GM23338 (cell line): Measurements from ENCODE around the gene NKD1. TPM values are rescaled to one million over a fixed set of nuclear protein-coding genes. Genes with fewer than 3 reads are reported as not detected.

ENCODE experiments used
- ATAC-seq: fragments of 200-7000 bp; cut with Tn5 transposase; 3 replicates; pipeline ENCODE4 v1.9.1; 2020
- DNase-seq: peaks from one replicate; pipeline ENCODE4 v3.0.0-alpha.2; 2015; ENCODE audit warnings: low spot score
- H2AFZ ChIP-seq: fragments of 200-600 bp; sonication (generic); 2 replicates; pipeline ENCODE4 v1.8.0; 2016; ENCODE audit warnings: antibody characterized with exemption, mild to moderate bottlenecking, moderate library complexity
- H3F3A ChIP-seq: fragments of 200-600 bp; sonication (generic); replicated peaks from 2 replicates; pipeline ENCODE4 v1.8.0; 2017; ENCODE audit warnings: antibody characterized with exemption, mixed run types, low read depth
- H3K27ac ChIP-seq: fragments of 200-600 bp; sonication (generic); 2 replicates; pipeline ENCODE4 v1.6.1; 2016; ENCODE audit warnings: low read depth
- H3K27me3 ChIP-seq: fragments of 200-600 bp; sonication (generic); 2 replicates; pipeline ENCODE4 v1.8.0; 2016; ENCODE audit warnings: mild to moderate bottlenecking, mixed run types, moderate library complexity; ENCODE audit not compliant: insufficient read depth
- H3K36me3 ChIP-seq: fragments of 200-600 bp; sonication (generic); 2 replicates; pipeline ENCODE4 v1.8.0; 2016; ENCODE audit warnings: mild to moderate bottlenecking; ENCODE audit not compliant: insufficient read depth
- H3K4me1 ChIP-seq: fragments of 200-600 bp; sonication (generic); 2 replicates; pipeline ENCODE4 v1.8.0; 2016; ENCODE audit warnings: mild to moderate bottlenecking, moderate library complexity; ENCODE audit not compliant: insufficient read depth
- H3K4me2 ChIP-seq: fragments of 200-600 bp; sonication (generic); 2 replicates; pipeline ENCODE4 v1.7.1; 2017; ENCODE audit warnings: mixed run types
- H3K4me3 ChIP-seq: fragments of 200-600 bp; sonication (generic); 2 replicates; pipeline ENCODE4 v1.6.1; 2016; ENCODE audit warnings: mixed run types
- H3K79me2 ChIP-seq: fragments of 200-600 bp; sonication (generic); replicated peaks from 2 replicates; pipeline ENCODE4 v1.8.0; 2017; ENCODE audit warnings: mild to moderate bottlenecking; ENCODE audit not compliant: insufficient read depth
- H3K9me2 ChIP-seq: fragments of 200-600 bp; sonication (generic); 2 replicates; pipeline ENCODE4 v1.8.0; 2017; ENCODE audit not compliant: insufficient read depth
- H4K20me1 ChIP-seq: fragments of 200-600 bp; sonication (generic); replicated peaks from 2 replicates; pipeline ENCODE4 v1.8.0; 2017; ENCODE audit warnings: mild to moderate bottlenecking; ENCODE audit not compliant: insufficient read depth
- H3K27ac Mint-ChIP-seq: 2 replicates; pipeline ENCODE4 v1.8.0; 2020; ENCODE audit warnings: inconsistent platforms, mild to moderate bottlenecking, moderate library complexity, mixed read lengths
- H3K27me3 Mint-ChIP-seq: 3 replicates; pipeline ENCODE4 v1.8.0; 2022; ENCODE audit warnings: low read depth, mild to moderate bottlenecking, moderate library complexity, mixed read lengths, inconsistent platforms; ENCODE audit not compliant: insufficient read depth, poor library complexity
- H3K36me3 Mint-ChIP-seq: 3 replicates; pipeline ENCODE4 v1.8.0; 2021; ENCODE audit warnings: low read depth, mild to moderate bottlenecking, inconsistent platforms, moderate library complexity, mixed read lengths
- H3K4me1 Mint-ChIP-seq: 3 replicates; pipeline ENCODE4 v1.8.0; 2020; ENCODE audit warnings: mild to moderate bottlenecking, inconsistent platforms, mixed read lengths
- H3K4me3 Mint-ChIP-seq: 3 replicates; pipeline ENCODE4 v1.8.0; 2021; ENCODE audit warnings: moderate library complexity, mild to moderate bottlenecking, inconsistent platforms, mixed read lengths
- H3K9me3 Mint-ChIP-seq: 3 replicates; pipeline ENCODE4 v1.8.0; 2020; ENCODE audit warnings: moderate library complexity, mild to moderate bottlenecking, inconsistent platforms, mixed read lengths
- CREB1 ChIP-seq: fragments of 250-450 bp; sonication (Bioruptor Pico); IDR thresholded peaks from 2 replicates; pipeline ENCODE4 v1.5.0; 2020; ENCODE audit warnings: low read depth, mild to moderate bottlenecking, moderate library complexity
- ETS1 ChIP-seq: IDR thresholded peaks from 2 replicates; pipeline ENCODE4 v1.6.1; 2016; ENCODE audit warnings: antibody characterized with exemption
- EZH2phosphoT487 ChIP-seq: fragments of 200-600 bp; sonication (generic); IDR thresholded peaks from one replicate; pipeline ENCODE4 v1.8.1; 2018; ENCODE audit warnings: antibody characterized with exemption; ENCODE audit not compliant: unreplicated experiment
- POLR2AphosphoS5 ChIP-seq: IDR thresholded peaks from 2 replicates; pipeline ENCODE4 v1.6.1; 2016; ENCODE audit warnings: antibody characterized with exemption, low read depth
- STAT1 ChIP-seq: IDR thresholded peaks from one replicate; pipeline ENCODE4 v1.6.1; 2016; ENCODE audit warnings: antibody characterized with exemption; ENCODE audit not compliant: unreplicated experiment
- ZNF462 ChIP-seq: fragments of 250-450 bp; sonication (Bioruptor Pico); IDR thresholded peaks from 2 replicates; pipeline ENCODE4 v1.5.0; 2020; ENCODE audit warnings: mild to moderate bottlenecking, moderate library complexity
- polyA plus RNA-seq: library from polyadenylated mRNA; unstranded; fragments of >200 nt; fragmentation: Nextera tagmentation; extraction: Ambion mirVana; gene quantifications from 2 replicates; pipeline ENCODE4 v1.2.1, GENCODE V29; 2016
- total RNA-seq: library from RNA; depleted of rRNA; stranded (reverse); fragments of >200 nt; shearing (Covaris generic); gene quantifications from 2 replicates; pipeline ENCODE4 v1.2.3, GENCODE V29; 2014
- TF ChIP-seq, protein P1 (sequence below), 2 experiments: fragments of 200-600 bp in 1 of 2; sonication (generic) in 1 of 2; conservative IDR thresholded peaks; 2 replicates each; pipeline versions ENCODE4 v1.5.1 to v1.6.1; 2016 to 2017; ENCODE audit warnings: antibody characterized with exemption in 2 of 2, low read depth in 2 of 2, mild to moderate bottlenecking in 2 of 2, moderate library complexity in 1 of 2
- TF ChIP-seq, protein P2 (sequence below): IDR thresholded peaks from one replicate; pipeline ENCODE4 v1.6.1; 2018; ENCODE audit warnings: antibody characterized with exemption; ENCODE audit not compliant: unreplicated experiment

NKD1 gene
- total and polyA plus RNA-seq, 2 experiments from 2014 or later = 2.1 to 2.3 TPM

DNA sequence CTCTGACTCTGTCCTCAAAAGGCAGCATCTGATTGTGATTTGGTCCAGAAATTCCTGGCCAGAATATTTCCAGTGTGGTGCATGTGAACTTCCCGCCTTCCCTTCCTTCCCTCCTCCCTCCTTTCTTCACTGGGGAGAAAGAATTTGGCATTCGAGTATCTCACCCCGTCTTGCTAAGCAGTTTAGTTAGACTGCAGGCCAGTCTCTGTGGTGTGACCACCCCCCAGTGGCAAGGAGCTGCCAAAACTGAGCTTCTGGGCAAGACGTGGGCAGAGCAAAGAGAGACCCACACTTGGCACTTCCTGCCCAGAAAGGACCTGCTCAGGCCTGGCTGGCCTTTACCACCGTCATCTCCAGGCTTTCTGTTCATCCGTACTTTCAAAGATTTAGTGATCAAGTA lies 96.5 kb downstream of the NKD1 start:
- TF ChIP-seq EZH2phosphoT487 (no peak), ETS1 (no peak), CREB1 (no peak), POLR2AphosphoS5 (no peak)
- TF ChIP-seq, protein P1, sequence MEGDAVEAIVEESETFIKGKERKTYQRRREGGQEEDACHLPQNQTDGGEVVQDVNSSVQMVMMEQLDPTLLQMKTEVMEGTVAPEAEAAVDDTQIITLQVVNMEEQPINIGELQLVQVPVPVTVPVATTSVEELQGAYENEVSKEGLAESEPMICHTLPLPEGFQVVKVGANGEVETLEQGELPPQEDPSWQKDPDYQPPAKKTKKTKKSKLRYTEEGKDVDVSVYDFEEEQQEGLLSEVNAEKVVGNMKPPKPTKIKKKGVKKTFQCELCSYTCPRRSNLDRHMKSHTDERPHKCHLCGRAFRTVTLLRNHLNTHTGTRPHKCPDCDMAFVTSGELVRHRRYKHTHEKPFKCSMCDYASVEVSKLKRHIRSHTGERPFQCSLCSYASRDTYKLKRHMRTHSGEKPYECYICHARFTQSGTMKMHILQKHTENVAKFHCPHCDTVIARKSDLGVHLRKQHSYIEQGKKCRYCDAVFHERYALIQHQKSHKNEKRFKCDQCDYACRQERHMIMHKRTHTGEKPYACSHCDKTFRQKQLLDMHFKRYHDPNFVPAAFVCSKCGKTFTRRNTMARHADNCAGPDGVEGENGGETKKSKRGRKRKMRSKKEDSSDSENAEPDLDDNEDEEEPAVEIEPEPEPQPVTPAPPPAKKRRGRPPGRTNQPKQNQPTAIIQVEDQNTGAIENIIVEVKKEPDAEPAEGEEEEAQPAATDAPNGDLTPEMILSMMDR (conservative IDR thresholded peaks at IDR 0.05; ENCODE audit: low read depth in 2 of 2) = peak; percentile 35 to 63
- no peak overlapping the region for H3K27ac ChIP-seq
- no peak overlapping the region for H2AFZ ChIP-seq
- H3K9me3 Mint-ChIP-seq = no peaks in the 10 kb centered on the region
- peaks cover 9% of the 10 kb centered on the region; the same call in 1 of the 2 replicates for H3K4me1 ChIP-seq
- no peaks in the 10 kb centered on the region for H3K36me3 ChIP-seq
- no peaks in the 10 kb centered on the region; the same call in 2 of the 3 replicates for H3K36me3 Mint-ChIP-seq
- no peak overlapping the region for H3K27ac Mint-ChIP-seq
- peaks cover 5% of the 10 kb centered on the region for H3K27me3 Mint-ChIP-seq
- no peaks in the 10 kb centered on the region for H3K79me2 ChIP-seq
- no peak overlapping the region for H3K4me3 ChIP-seq
- no peaks in the 10 kb centered on the region for H3F3A ChIP-seq
- no peak overlapping the region for H3K4me2 ChIP-seq
- H3K27me3 ChIP-seq = no peaks in the 10 kb centered on the region
- H3K4me1 Mint-ChIP-seq = peaks cover 16% of the 10 kb centered on the region
- no peaks in the 10 kb centered on the region for H3K9me2 ChIP-seq
- ATAC-seq = peak; percentile 86
- DNase-seq = peak; percentile 36
- no peaks in the 10 kb centered on the region for H4K20me1 ChIP-seq
- H3K4me3 Mint-ChIP-seq = no peak overlapping the region

- ATAC-seq = peak; percentile 62
- no peak overlapping the region for H3K27ac Mint-ChIP-seq
- TF ChIP-seq ZNF462 (CRISPR knock-in tag) = no peak
- TF ChIP-seq POLR2AphosphoS5 = no peak
- no peak for TF ChIP-seq STAT1
- TF ChIP-seq, protein P2, sequence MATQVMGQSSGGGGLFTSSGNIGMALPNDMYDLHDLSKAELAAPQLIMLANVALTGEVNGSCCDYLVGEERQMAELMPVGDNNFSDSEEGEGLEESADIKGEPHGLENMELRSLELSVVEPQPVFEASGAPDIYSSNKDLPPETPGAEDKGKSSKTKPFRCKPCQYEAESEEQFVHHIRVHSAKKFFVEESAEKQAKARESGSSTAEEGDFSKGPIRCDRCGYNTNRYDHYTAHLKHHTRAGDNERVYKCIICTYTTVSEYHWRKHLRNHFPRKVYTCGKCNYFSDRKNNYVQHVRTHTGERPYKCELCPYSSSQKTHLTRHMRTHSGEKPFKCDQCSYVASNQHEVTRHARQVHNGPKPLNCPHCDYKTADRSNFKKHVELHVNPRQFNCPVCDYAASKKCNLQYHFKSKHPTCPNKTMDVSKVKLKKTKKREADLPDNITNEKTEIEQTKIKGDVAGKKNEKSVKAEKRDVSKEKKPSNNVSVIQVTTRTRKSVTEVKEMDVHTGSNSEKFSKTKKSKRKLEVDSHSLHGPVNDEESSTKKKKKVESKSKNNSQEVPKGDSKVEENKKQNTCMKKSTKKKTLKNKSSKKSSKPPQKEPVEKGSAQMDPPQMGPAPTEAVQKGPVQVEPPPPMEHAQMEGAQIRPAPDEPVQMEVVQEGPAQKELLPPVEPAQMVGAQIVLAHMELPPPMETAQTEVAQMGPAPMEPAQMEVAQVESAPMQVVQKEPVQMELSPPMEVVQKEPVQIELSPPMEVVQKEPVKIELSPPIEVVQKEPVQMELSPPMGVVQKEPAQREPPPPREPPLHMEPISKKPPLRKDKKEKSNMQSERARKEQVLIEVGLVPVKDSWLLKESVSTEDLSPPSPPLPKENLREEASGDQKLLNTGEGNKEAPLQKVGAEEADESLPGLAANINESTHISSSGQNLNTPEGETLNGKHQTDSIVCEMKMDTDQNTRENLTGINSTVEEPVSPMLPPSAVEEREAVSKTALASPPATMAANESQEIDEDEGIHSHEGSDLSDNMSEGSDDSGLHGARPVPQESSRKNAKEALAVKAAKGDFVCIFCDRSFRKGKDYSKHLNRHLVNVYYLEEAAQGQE = no peak
Observed at GRCh38 chr16:50645563-50646220, 97.5 kb downstream of the NKD1 start.

More at GRCh38 chr16:50645563-50646220, 97.5 kb downstream of the NKD1 start:
- no peaks in the 10 kb centered on the region; the same call in 2 of the 3 replicates for H3K36me3 Mint-ChIP-seq
- Histone ChIP-seq H2AFZ (0 out of 2 replicates have a peak overlapping the region, but pooled peaks have one; percentile 38), H3K4me1 (peaks cover 9% of the 10 kb centered on the region; the same call in 1 of the 2 replicates), H3K4me2 (no peak overlapping the region), H3K36me3 (no peaks in the 10 kb centered on the region), H3K79me2 (no peaks in the 10 kb centered on the region), H3F3A (no peaks in the 10 kb centered on the region), H3K27ac (no peak overlapping the region), H3K4me3 (no peak overlapping the region), H4K20me1 (no peaks in the 10 kb centered on the region), H3K27me3 (no peaks in the 10 kb centered on the region), H3K9me2 (no peaks in the 10 kb centered on the region)
- no peak overlapping the region for H3K4me3 Mint-ChIP-seq
- H3K9me3 Mint-ChIP-seq = no peaks in the 10 kb centered on the region; the same call in 2 of the 3 replicates
- H3K27me3 Mint-ChIP-seq = peaks cover 4% of the 10 kb centered on the region
- peaks cover 16% of the 10 kb centered on the region for H3K4me1 Mint-ChIP-seq
- DNase-seq = no peak
